Stimulated activated CD4-positive, alpha-beta T cell treated with anti-CD3 and anti-CD28 coated beads, TNF-alpha, amount 100 ng/mL, for 4 hours (primary cell): ENCODE results near the gene PLAGL2.
"Not testable (repeated sequence)": the region's sequence is repeated elsewhere in the genome, so short reads cannot be mapped to it uniquely, and the experiment has no call there.

Experiments
- DNase-seq, 3 experiments: peaks; one replicate each; pipeline ENCODE4 v3.0.0-alpha.2; 2020; ENCODE audit warnings: low read depth in 3 of 3

Gene PLAGL2

GRCh38 chr20:32184961-32185603, 22.5 kb downstream of the PLAGL2 start:
- no peak for DNase-seq

- DNase-seq = no peak
These were observed 23.5 kb downstream of the PLAGL2 start for GRCh38 chr20:32183947-32184635.

- DNase-seq = no peak
These were observed 25.9 kb downstream of the PLAGL2 start for GRCh38 chr20:32181606-32182005.

- DNase-seq = no peak
These were observed 27.6 kb downstream of the PLAGL2 start for GRCh38 chr20:32179934-32180333.

GRCh38 chr20:32179515-32179914, 28.0 kb downstream of the PLAGL2 start:
- no peak for DNase-seq

GRCh38 chr20:32177696-32178095, 29.8 kb downstream of the PLAGL2 start:
- DNase-seq = not testable (repeated sequence)

- no peak for DNase-seq
These were observed 39.2 kb downstream of the PLAGL2 start for GRCh38 chr20:32168184-32168910.

GRCh38 chr20:32167552-32167951, 40.0 kb downstream of the PLAGL2 start:
- no peak for DNase-seq

GRCh38 chr20:32165836-32166545, 41.6 kb downstream of the PLAGL2 start:
- no peak for DNase-seq

GRCh38 chr20:32164984-32165735, 42.4 kb downstream of the PLAGL2 start:
- no peak for DNase-seq

GRCh38 chr20:32163951-32164350, 43.6 kb downstream of the PLAGL2 start:
- DNase-seq = no peak

- no peak for DNase-seq
These were observed 45.2 kb downstream of the PLAGL2 start for GRCh38 chr20:32162351-32162750.

GRCh38 chr20:32160341-32160740, 47.2 kb downstream of the PLAGL2 start:
- DNase-seq = no peak

GRCh38 chr20:32159766-32160221, 47.7 kb downstream of the PLAGL2 start:
- DNase-seq = no peak

- no peak for DNase-seq
These were observed 48.4 kb downstream of the PLAGL2 start for GRCh38 chr20:32158943-32159660.

GRCh38 chr20:32158351-32158750, 49.2 kb downstream of the PLAGL2 start:
- DNase-seq = no peak

GRCh38 chr20:32157611-32158010, 49.9 kb downstream of the PLAGL2 start:
- no peak for DNase-seq

- no peak for DNase-seq
These were observed 52.2 kb downstream of the PLAGL2 start for GRCh38 chr20:32155017-32155981.

GRCh38 chr20:32153771-32154170, 53.8 kb downstream of the PLAGL2 start:
- DNase-seq = no peak
